ENCODE measurements around the gene CYSRT1. TPM values are rescaled to one million over a fixed set of nuclear protein-coding genes. Genes with fewer than 3 reads are reported as not detected.

CYSRT1 gene
- polyA plus RNA-seq, 1 donor (not counting 4 experiments of a cell fraction or from before 2014, with no cell fraction given), result 0.80 TPM

DNA sequence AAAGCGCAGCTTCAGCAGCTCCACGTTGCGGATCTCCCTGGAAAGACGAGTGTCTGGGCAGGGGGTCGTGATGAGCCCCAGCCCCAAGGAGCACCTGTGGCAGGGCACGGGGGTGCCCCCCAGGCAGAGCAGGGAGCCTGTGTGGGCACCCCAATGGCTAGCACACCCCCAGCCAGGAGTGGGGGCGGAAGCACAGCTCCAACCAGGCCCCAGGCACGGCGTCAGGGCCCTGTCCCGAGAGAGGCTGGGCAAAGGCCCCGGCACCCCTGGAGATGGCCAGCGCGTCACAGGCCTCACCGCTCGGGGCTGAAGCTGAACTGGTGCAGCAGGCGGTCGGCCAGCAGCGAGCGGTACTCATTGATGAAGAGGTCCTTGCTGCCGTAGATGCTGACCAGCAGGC, 44.5 kb upstream of the CYSRT1 start:
- no peak for TF ChIP-seq EZH2 (IDR thresholded peaks at IDR 0.05; ENCODE audit: low read length)
- TF ChIP-seq, protein P1, sequence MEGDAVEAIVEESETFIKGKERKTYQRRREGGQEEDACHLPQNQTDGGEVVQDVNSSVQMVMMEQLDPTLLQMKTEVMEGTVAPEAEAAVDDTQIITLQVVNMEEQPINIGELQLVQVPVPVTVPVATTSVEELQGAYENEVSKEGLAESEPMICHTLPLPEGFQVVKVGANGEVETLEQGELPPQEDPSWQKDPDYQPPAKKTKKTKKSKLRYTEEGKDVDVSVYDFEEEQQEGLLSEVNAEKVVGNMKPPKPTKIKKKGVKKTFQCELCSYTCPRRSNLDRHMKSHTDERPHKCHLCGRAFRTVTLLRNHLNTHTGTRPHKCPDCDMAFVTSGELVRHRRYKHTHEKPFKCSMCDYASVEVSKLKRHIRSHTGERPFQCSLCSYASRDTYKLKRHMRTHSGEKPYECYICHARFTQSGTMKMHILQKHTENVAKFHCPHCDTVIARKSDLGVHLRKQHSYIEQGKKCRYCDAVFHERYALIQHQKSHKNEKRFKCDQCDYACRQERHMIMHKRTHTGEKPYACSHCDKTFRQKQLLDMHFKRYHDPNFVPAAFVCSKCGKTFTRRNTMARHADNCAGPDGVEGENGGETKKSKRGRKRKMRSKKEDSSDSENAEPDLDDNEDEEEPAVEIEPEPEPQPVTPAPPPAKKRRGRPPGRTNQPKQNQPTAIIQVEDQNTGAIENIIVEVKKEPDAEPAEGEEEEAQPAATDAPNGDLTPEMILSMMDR (optimal IDR thresholded peaks at IDR 0.05 in 1 of 3, IDR thresholded peaks at IDR 0.05 in 1 of 3, conservative IDR thresholded peaks at IDR 0.05 in 1 of 3; ENCODE audit: extremely low read depth in 1 of 3, insufficient read depth in 2 of 3, low read length in 3 of 3), result no peak
- Histone ChIP-seq H3K9me3 (ENCODE audit: control insufficient read depth, low read depth, low read length) (no peaks in the 10 kb centered on the region), H3K4me2 (ENCODE audit: control insufficient read depth, extremely low read depth, insufficient read depth, low read depth, low read length) (no peak overlapping the region), H3K4me1 (ENCODE audit: control insufficient read depth, extremely low read depth, insufficient read depth, low read length) (no peaks in the 10 kb centered on the region), H3K4me3 (ENCODE audit: control insufficient read depth in 2 of 3, extremely low read depth in 1 of 3, insufficient read depth in 2 of 3, low read depth in 1 of 3, low read length in 3 of 3) (no peak overlapping the region), H4K20me1 (ENCODE audit: control insufficient read depth, extremely low read depth, insufficient read depth, low read length) (peaks cover 5% of the 10 kb centered on the region), H3K79me2 (ENCODE audit: control insufficient read depth, insufficient read depth, low read length) (peaks cover 1% of the 10 kb centered on the region), H3K27me3 (ENCODE audit: control insufficient read depth, extremely low read depth, insufficient read depth, low read length) (peaks cover 1% of the 10 kb centered on the region), H3K36me3 (ENCODE audit: control insufficient read depth in 2 of 2, extremely low read depth in 1 of 2, insufficient read depth in 2 of 2, low read length in 2 of 2) (peaks cover 15 to 17% of the 10 kb centered on the region in 2 experiments), H3K9ac (ENCODE audit: control insufficient read depth, extremely low read depth, insufficient read depth, low read length) (no peak overlapping the region), H2AFZ (ENCODE audit: control insufficient read depth, low read length) (no peak overlapping the region), H3K27ac (ENCODE audit: control insufficient read depth, insufficient read depth, low read length) (no peak overlapping the region), H3K9me1 (ENCODE audit: control insufficient read depth, extremely low read depth, insufficient read depth, low read length) (no peaks in the 10 kb centered on the region)
- dilution Hi-C loops (cut with MboI; ENCODE audit: extremely low pct_ligation_motif_present, low sequenced_read_pairs), result no loop called here
- DNase-seq (ENCODE audit: low read depth, low spot score) (no peak), FAIRE-seq (no peak)

DNA sequence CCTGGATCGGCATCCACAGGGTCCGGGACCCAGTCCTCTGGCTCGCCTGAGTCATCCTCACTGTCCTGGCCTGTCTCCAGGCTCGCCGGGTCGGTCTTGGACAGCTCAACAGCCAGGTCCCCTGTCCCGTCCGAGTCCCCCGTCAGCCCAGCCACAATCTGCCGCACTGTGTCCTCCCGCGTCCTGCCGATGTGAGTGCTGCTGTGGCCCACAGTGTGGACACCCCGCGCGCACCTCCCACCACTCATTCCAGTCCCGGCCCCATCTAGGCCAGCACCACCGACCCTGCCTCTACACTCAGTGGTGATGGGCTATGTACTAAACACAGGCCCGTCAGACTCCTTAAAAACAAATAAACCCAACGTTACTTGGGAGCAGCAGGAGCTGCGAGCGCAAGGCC, 43.3 kb upstream of the CYSRT1 start:
- Histone ChIP-seq H3K27ac (ENCODE audit: control insufficient read depth, insufficient read depth, low read length) (no peak overlapping the region), H3K36me3 (ENCODE audit: control insufficient read depth in 2 of 2, extremely low read depth in 1 of 2, insufficient read depth in 2 of 2, low read length in 2 of 2) (peaks cover 18 to 21% of the 10 kb centered on the region in 2 experiments), H3K4me1 (ENCODE audit: control insufficient read depth, extremely low read depth, insufficient read depth, low read length) (peaks cover under 1% of the 10 kb centered on the region), H3K9ac (ENCODE audit: control insufficient read depth, extremely low read depth, insufficient read depth, low read length) (no peak overlapping the region), H3K27me3 (ENCODE audit: control insufficient read depth, extremely low read depth, insufficient read depth, low read length) (no peaks in the 10 kb centered on the region), H3K9me1 (ENCODE audit: control insufficient read depth, extremely low read depth, insufficient read depth, low read length) (no peaks in the 10 kb centered on the region), H3K79me2 (ENCODE audit: control insufficient read depth, insufficient read depth, low read length) (peaks cover 13% of the 10 kb centered on the region), H3K4me3 (ENCODE audit: control insufficient read depth in 2 of 3, extremely low read depth in 1 of 3, insufficient read depth in 2 of 3, low read depth in 1 of 3, low read length in 3 of 3) (no peak overlapping the region), H4K20me1 (ENCODE audit: control insufficient read depth, extremely low read depth, insufficient read depth, low read length) (peaks cover 1% of the 10 kb centered on the region), H3K9me3 (ENCODE audit: control insufficient read depth, low read depth, low read length) (no peaks in the 10 kb centered on the region), H2AFZ (ENCODE audit: control insufficient read depth, low read length) (no peak overlapping the region), H3K4me2 (ENCODE audit: control insufficient read depth, extremely low read depth, insufficient read depth, low read depth, low read length) (no peak overlapping the region)
- TF ChIP-seq EZH2 (IDR thresholded peaks at IDR 0.05; ENCODE audit: low read length), result no peak
- TF ChIP-seq, protein P1 (optimal IDR thresholded peaks at IDR 0.05 in 1 of 3, IDR thresholded peaks at IDR 0.05 in 1 of 3, conservative IDR thresholded peaks at IDR 0.05 in 1 of 3; ENCODE audit: extremely low read depth in 1 of 3, insufficient read depth in 2 of 3, low read length in 3 of 3), result no peak
- FAIRE-seq, result no peak
- dilution Hi-C loops (cut with MboI; ENCODE audit: extremely low pct_ligation_motif_present, low sequenced_read_pairs), result no loop called here
- DNase-seq (ENCODE audit: low read depth, low spot score), result no peak
